Anterior cingulate cortex (tissue), 58 donors: ENCODE measurements around the gene GINS3.
A peak's percentile ranks its signal among the peaks of the same experiment; 100 is the strongest.

Experiments used
- DNase-seq, 58 donors: peaks; one replicate each; lab custom pipeline; 2025; lab: John Stamatoyannopoulos, UW

GINS3 gene

DNA sequence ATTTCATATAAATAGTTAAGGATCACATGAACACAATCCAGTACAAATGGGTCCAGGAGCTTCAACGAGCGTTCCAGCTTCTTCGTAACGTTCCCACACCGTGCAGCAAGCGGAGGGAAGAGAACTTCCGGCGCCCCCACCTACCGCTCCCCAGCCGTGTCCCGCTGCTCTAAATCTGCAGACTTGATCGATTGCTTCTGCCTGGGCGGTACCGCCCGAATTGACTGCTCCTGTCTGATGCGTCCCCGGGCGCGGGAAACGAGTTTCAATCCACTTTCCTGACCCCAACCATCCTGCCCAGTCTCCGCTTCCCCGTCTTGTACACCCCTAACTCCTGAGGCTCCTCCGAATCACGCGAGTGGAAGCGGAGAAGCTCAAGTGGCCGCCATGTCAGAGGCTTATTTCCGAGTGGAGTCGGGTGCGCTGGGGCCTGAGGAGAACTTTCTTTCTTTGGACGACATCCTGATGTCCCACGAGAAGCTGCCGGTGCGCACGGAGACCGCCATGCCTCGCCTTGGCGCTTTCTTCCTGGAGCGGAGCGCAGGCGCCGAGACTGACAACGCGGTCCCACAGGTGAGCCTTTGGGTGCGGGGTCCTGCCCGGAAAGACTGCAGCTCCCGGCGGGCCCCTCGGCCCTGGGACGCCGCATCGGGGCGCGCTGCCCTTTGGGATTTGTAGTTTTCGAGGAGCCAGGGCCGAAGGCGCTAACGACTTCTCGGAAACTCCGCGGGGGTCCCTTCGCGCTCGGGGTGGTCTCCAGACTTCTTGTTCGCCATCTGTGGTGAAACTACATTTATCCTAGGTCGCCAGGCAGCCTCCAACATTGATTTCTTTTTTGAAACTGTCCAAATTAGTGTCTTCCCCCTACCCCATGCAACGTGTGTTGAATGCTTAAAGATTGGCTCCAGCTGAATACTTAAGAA lies at the start of gene GINS3:
GINS3 (plus strand) TSS at position 257 of the 923 bp plus-strand sequence; CDS start at position 388, 131 bp downstream.
- peak in 57 of 58 donors; percentile 19 to 92 (median 80) for DNase-seq

DNA sequence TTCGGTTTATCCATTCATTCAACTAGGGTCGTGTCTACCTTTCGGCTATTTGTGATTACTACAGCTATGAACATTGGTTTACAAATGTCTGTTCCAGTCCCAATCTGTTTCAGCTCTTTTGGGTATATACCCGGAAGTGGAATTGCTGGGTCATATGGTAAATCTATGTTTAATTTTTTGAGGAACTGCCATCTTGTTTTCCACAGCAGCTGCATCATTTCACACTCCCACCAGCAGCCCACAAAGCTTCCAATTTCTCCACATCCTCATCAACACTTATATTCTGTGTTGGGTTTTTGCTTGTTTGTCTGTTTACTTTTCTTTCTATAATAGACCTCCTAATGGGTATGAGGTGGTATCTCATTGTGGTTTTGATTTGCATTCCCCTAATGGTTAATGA lies 48.7 kb upstream of the GINS3 start:
- no peak for DNase-seq

DNA sequence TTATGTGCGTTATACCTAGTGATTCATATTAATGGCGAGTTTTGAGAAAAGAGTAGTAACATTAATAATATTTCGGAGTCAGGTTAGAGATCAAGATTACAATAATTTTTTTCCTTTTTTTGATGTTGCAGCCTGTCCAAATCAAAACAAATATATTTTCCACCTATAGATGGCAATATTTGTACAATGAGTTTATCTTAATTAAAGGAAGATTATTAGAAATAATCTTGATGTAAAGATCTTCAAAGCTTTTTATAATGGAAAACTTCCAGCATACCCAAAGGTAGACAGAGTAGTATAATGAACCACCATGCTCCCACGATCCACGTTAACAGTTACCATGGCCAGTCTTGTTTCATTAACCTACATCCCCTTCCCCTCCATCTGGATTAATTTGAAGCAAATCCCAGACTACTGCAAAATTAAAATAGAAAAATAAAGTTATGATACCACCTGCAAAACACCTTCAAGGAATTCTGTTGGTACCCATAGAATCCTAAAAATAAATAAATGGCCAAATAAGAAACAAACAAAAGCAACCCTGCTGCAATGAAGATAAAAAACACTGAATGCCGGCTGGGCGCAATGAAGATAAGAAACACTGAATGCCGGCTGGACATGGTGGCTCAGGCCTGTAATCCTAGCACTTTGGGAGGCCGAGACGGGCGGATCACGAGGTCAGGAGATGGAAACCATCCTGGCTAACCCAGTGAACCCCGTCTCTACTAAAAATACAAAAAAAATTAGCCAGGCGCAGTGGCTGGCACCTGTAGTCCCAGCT lies 46.5 kb upstream of the GINS3 start:
- no peak for DNase-seq

DNA sequence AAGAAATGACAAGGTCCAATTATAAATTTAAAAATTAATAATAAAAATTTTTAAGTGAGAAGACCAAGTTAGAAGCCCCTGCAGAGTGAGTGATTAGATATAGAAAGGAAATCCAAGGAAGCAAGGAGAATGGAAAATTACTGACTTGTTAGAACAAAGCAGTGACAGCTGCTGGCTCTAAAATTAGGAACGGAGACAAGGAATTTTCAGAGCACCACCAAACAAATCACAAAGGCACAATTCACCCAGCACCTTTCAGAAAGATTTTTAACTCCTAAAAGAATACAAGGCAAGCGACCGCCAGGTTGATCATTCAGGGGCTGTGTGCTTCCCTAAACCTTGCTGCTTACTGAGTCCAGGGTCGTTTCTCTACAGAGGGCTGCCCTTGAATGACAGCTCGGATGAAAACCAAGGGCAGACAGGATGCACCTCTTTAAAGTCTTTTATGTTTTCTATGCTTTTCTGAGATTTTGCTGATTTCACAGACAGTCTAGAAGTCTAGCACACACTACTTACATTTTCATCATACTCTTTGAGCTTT lies 45.4 kb upstream of the GINS3 start:
- DNase-seq: peak in 3 of 58 donors; percentile 3 to 24 (median 3)

DNA sequence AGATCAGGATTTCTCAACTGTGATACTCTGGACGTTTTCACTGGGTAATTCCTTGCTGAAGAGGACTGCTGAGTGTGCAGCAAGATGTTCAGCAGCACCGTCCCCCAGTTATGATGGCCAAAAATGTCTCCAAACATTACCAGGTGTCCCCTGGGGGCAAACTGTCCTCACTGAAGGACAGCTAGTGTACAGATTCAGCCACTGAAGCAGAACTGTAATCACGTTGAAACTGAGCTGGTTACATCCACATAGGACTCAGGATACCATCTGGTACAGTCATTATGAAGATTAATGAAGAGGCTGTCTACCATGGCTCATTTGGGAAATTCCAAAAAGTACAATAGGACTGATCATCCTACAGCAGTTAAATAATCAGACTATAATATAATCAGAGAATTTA lies 43.3 kb upstream of the GINS3 start:
- no peak for DNase-seq

DNA sequence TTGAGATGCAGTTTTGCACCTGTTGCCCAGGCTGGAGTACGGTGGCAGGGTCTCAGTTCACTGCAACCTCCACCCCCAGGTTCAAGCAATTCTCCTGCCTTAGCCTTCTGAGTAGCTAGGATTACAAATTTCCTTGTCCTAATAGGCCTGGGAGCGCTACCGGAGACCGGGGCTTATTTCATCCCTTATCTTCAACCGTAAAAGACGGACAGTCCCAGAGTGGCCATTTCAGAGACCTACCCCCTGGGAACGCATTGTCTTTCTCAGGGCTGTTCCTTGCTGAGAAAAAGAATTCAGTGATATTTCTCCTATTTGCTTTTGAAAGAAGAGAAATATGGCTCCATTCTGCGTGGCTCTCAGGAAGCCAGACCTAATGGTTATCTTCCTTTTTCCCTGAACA lies 39.6 kb upstream of the GINS3 start:
- no peak for DNase-seq

DNA sequence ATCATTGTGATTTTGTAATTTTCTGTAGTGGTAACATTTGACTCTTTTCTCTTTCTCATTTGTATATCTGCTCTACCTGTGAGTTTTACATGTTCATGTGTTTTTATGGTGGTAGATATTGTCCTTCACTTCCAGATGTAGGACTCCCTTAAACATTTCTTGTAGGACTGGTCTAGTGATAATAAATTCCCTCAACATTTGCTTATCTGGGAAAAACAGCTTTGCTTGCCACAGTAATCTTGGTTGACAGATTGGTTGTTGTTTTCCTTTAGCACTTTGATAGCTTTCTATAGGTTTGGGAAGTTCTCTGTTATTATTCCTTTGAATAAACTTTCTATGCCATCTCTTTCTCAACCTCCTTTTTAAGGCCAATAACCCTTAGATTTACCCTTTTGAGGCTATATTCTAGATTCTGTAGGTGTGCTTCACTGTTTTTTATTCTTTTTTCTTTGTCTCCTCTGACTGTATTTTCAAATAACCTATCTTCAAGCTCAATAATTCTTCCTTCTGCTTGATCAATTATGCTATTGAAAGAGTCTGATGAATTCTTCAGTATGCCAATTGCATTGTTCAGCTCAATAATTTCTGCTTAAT lies 32.1 kb upstream of the GINS3 start:
- DNase-seq: no peak

DNA sequence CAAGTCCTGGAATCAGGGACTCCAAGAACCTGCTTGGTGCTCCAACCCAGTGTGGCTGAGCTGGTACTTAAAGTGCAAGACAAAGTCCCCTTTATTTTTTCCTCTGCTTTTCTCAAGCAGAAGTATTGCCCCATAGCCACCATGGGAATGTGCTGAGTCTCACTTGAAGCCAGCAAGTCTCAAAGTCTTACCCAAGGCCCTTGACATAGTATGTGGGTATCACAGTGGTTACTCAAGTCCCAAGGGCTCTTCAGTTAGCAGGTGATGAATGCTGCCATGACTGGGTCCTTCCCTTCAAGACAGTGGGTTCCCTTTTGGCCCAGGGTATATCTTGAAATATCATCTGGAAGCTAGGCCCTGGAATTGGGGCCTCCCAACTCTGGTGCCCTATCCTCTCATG lies 30.5 kb upstream of the GINS3 start:
- no peak for DNase-seq

DNA sequence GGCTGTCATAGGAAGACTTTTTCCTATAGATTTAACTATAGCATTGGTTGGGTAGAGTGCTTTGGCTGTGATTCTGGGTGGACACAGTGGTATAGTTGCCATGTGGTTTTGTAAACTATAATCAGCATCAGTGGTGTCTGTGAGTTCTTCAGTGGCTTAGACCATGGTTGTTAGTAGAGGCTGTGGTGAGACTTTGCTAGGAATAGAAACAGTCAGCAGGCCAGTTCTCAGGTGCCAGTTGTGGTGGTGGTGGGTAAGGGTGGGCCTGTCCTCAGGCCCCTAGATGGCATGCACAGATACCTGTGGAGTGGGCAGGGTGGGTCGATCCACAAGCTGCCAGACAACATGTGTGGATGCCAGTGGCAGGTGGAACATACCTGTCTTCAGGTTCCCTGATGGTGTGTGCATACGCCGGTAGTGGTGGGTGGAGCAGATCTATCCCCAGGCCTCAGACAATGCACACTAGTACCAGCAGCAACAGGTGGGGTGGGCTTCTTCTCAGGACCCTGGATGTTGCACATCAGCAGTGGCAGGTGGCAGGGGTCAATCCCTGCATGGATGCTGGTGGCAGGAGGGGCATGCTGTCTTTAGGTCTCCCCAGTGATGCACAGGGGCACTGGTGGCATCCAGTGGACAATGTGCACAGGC lies 28.4 kb upstream of the GINS3 start:
- DNase-seq: no peak

DNA sequence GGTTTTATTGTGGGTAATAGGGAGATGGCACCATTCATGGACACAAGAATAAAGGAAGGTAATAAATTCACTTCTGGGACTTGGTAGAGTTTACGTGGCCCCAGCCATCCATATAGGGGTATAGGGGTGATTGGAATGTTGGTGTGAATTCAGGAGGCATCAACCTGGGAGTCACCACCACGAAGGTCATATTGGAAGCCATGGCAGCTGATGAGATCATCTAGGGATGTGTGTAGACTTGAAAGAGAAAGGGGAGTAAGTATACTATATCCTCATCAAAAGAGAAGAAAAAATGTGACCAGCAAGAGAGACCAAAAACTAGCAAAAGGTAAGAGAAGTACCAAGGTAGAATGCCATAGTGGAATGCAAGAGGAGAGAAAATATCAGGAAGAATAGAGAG lies 26.6 kb upstream of the GINS3 start:
- DNase-seq: no peak

DNA sequence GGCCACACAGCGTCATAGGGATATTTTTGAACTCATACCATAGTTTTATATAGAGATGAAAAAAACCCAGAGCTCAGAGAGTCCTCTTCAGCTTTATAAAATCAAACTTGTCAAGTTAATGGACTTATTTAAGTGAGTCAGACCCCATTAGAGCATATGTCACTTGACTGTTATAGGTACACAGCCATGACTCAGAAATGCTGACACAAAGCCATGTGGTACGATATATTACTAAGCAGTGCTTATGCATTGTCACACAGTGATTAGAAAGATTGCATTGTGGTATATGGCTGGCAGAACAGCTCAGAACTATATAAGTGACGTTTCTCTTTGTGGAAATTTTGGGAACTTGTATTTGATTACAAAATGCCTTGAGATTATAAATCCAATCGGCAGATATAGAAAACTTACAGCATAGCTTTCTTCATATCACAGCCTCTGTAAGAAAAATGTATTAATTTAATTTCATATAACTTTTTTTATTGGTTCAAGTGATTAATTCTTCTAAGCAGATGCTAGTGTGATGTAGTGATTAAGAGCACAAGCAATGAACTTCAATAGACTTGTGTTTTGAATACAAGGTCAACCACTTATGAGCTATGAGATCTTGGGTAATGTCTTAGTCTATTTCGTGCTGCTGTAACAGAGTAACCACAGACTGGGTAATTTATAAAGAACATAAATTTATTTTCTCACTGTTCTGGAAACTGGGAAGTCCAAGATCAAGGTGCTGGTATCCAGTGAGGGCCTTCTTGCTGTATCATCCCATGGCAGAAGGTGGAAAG lies 25.8 kb upstream of the GINS3 start:
- DNase-seq: peak in 1 of 58 donors; percentile 2

DNA sequence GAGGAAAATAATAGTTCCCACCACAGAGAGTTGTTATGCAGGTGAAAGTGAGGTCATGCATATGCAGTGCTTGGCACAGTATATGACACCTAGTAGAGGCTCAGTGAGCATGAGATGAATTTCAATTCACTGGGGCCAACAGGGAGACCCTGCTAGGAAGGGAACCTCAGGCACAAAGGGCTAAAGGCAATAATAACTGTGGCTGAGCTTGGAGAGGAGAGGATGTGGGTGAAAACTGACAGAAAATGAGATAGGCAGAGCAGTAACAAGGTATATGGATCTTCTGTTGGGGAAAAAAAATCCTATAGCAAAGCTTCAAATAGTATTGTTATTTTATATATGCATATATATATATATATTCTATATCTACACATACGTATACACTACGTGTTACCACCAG lies 25.0 kb upstream of the GINS3 start:
- no peak for DNase-seq

DNA sequence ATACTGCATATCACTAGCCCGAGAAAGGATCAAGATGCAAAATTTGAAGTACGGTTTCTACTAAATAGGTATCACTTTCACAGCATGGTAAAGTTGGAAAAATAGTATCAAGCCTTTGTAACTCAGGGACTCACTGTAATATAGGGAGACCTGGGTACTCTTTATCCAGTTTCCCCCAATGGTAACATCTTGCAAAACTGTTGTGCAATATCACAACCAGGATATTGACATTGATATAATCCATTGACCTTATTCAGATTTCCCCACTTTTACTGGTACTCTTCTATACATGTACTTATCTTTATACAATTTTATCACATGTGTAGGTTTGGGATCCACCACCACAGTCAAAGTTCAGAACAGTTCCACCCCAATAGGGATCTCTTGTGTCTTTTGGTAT lies 20.4 kb upstream of the GINS3 start:
- no peak for DNase-seq

DNA sequence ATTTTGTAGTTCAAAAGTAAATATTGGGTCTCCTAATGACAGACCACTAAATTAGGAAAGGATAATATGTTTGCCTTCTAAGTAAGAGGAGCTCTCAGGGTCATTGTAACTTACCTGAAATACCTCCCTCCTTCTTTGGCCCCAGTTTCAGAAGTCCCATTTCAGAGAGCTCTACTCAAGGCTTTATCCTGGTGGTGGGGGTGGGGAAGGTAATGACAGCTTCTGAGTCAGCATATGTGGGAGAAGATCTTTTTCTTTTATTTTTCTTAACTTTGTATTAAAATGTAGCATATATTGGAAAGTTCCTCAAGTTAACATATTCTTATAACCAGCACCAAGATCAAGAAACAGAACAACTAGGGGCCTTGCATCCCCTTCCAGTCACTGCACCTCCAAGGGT lies 16.9 kb upstream of the GINS3 start:
- DNase-seq: no peak

DNA sequence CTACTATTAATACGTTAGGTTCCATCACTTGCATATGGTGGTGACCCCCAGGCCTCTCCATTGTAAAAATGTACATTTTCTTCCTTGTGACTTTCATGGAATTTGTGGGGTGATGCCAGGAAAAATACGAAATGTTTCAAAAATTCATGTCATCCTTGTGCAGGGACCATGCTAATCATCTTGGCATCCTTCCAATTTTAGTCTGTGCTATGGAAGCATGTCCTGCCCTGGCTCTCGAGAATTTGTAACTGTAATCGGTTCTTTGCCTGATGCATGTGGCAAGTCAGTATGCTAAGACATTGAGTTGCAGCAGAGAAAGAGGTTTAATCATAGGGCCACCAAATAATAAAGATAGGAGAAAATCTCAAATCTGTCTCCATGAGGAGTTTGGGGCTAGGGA lies 14.3 kb upstream of the GINS3 start:
- no peak for DNase-seq

DNA sequence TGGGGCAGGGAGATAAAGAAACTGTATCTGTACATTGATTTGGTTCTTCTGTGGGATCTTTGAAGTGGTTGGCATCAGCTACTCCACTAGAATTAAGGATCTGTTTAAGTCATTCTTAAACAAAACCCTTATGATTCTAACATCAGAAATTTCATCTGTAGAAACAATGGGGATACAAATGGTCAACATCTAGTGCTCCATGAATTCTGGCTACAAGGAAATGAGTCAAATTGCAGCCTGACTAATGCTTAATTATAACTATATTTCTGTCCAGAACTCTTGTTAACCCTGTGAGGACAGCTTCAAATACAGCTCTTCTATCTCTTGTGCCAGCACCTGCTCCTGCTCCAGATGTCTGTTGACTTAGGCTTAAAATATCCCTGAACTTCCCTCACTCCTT lies 13.9 kb upstream of the GINS3 start:
- no peak for DNase-seq

DNA sequence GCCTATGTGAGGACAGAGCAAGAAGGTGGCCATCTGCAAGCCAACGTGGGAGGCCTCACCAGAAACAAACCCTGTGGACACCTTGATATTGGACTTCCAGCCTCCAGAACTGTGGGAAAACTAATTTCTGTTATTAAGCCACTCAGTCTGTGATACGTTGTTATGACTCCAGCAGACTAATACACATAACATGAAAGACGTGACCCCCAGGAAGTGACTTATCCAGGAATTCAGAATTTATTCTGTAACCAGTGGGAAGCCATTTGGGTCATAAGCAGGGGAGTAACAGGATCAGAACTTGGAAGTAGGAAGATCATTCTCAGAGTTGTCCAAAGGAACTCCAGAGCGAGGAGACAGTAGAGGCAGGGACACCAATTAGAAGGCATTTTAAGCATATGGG lies 12.5 kb upstream of the GINS3 start:
- DNase-seq: no peak

DNA sequence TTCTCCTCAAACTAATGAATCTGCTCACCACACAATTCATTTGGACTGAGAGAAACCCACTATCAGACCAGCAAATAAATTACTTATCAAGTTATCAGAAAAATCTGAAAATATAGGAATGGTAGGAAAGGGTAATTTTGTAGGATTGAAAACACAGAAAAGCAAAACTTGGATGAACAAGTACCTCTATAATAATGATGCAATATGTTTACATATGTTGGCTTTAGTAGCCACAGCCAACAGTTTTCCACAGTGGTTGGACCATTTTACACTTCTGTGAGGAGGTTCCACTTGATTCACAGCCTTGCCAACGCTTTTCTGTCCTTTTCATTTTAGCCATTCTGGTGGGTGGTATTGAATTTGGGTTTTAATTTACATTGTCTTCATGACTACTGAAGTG lies 10.6 kb upstream of the GINS3 start:
- no peak for DNase-seq

DNA sequence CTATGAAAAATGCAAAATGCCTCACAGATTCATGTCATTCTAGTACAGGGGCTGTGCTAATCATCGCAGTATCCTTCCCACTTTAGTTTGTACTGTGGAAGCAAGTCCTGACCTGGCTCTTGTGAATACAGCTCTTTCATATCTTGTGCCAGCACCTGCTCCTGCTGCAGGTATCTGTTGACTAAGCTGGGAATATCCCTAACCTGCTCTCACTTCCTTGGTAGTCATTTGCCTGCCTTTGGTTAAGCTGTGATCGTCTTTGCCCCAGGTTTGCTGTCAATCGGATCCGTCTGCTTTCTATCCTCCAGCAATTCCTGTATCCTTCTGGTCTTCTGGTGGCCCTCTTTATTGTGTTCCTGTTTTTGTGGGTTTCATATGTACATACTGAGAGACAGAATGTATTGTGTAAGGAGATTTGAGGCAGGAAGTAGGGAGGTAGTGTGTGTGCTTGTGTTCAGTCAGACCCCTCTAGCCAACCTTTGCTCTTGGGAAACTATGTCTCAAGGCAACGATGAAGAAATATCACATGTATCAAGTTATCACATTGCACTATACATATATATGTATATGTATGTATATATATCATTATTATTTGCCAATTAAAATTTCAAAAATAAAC lies 7.7 kb upstream of the GINS3 start:
- no peak for DNase-seq
